ENCODE data around the gene WTAP. TPM values are rescaled to one million over a fixed set of nuclear protein-coding genes. Genes with fewer than 3 reads are reported as not detected.
"Not testable (repeated sequence)": the region's sequence is repeated elsewhere in the genome, so short reads cannot be mapped to it uniquely, and the experiment has no call there.

WTAP gene
- total and polyA plus RNA-seq, 5 donors from 2014 or later: 145 to 177 (median 150) TPM

GRCh38 chr6:159732550-159732949 lies 5.2 kb downstream of the WTAP start:
- H3K9me3 ChIP-seq (ENCODE audit: control insufficient read depth in 2 of 2, low read length in 2 of 2); ATAC-seq (ENCODE audit: low read depth in 2 of 2); DNase-seq; H3K36me3 ChIP-seq (ENCODE audit: control insufficient read depth, insufficient read depth, low read length); H3K36me3 Mint-ChIP-seq; H3K27me3 ChIP-seq (ENCODE audit: control insufficient read depth, insufficient read depth, low read length); H3K27me3 Mint-ChIP-seq; H3K9me3 Mint-ChIP-seq: not testable (repeated sequence)
- Histone ChIP-seq H3K4me1 (ENCODE audit: control insufficient read depth, insufficient read depth, low read length, poor library complexity, severe bottlenecking) (peaks cover 80% of the 10 kb centered on the region), H3K4me3 (ENCODE audit: low read depth, low read length) (peak overlapping the region; percentile 26), H3K27ac (ENCODE audit: insufficient read depth, low read length, poor library complexity, severe bottlenecking) (peak overlapping the region; percentile 33)
- Mint-ChIP-seq H3K4me1 (peaks cover 28 to 83% (median 40%) of the 10 kb centered on the region in 4 donors), H3K27ac (peak overlapping the region; percentile 44 to 75 (median 56)), H3K4me3 (peak overlapping the region in 3 of 4 donors; percentile 9 to 82 (median 52))

GRCh38 chr6:159733395-159733794 lies 6.1 kb downstream of the WTAP start:
- not testable (repeated sequence) for H3K9me3 Mint-ChIP-seq; H3K27me3 Mint-ChIP-seq; H3K36me3 Mint-ChIP-seq; H3K27me3 ChIP-seq (ENCODE audit: control insufficient read depth, insufficient read depth, low read length); DNase-seq; H3K4me3 ChIP-seq (ENCODE audit: low read depth, low read length); H3K9me3 ChIP-seq (ENCODE audit: control insufficient read depth in 2 of 2, low read length in 2 of 2); ATAC-seq (ENCODE audit: low read depth in 2 of 2)
- Mint-ChIP-seq H3K4me3 (peak overlapping the region in 1 of 4 donors; percentile 47), H3K4me1 (peaks cover 31 to 90% (median 46%) of the 10 kb centered on the region in 4 donors), H3K27ac (peak overlapping the region in 2 of 3 donors; percentile 4 to 31)
- Histone ChIP-seq H3K36me3 (ENCODE audit: control insufficient read depth, insufficient read depth, low read length) (peaks cover 15% of the 10 kb centered on the region), H3K27ac (ENCODE audit: insufficient read depth, low read length, poor library complexity, severe bottlenecking) (peak overlapping the region; percentile 33), H3K4me1 (ENCODE audit: control insufficient read depth, insufficient read depth, low read length, poor library complexity, severe bottlenecking) (peaks cover 85% of the 10 kb centered on the region)

- H3K27ac ChIP-seq (ENCODE audit: insufficient read depth, low read length, poor library complexity, severe bottlenecking): peak overlapping the region; percentile 14
- no peaks in the 10 kb centered on the region for H3K27me3 ChIP-seq (ENCODE audit: control insufficient read depth, insufficient read depth, low read length)
- Mint-ChIP-seq H3K27me3 (no peaks in the 10 kb centered on the region), H3K9me3 (no peaks in the 10 kb centered on the region), H3K4me3 (no peak overlapping the region), H3K36me3 (peaks cover 12% of the 10 kb centered on the region), H3K4me1 (peaks cover 28 to 72% (median 33%) of the 10 kb centered on the region in 4 donors), H3K27ac (no peak overlapping the region)
- no peak for ATAC-seq (ENCODE audit: low read depth in 2 of 2)
- no peak for DNase-seq
- H3K9me3 ChIP-seq (ENCODE audit: control insufficient read depth in 2 of 2, low read length in 2 of 2): no peaks in the 10 kb centered on the region
- H3K4me3 ChIP-seq (ENCODE audit: low read depth, low read length): peak overlapping the region; percentile 10
- peaks cover 46% of the 10 kb centered on the region for H3K36me3 ChIP-seq (ENCODE audit: control insufficient read depth, insufficient read depth, low read length)
- H3K4me1 ChIP-seq (ENCODE audit: control insufficient read depth, insufficient read depth, low read length, poor library complexity, severe bottlenecking): peaks cover 51% of the 10 kb centered on the region
Observed at GRCh38 chr6:159736908-159737307, 9.6 kb downstream of the WTAP start.

- Mint-ChIP-seq H3K27ac (no peak overlapping the region), H3K36me3 (peaks cover 27% of the 10 kb centered on the region)
- H3K36me3 ChIP-seq (ENCODE audit: control insufficient read depth, insufficient read depth, low read length): peaks cover 70% of the 10 kb centered on the region
Observed at GRCh38 chr6:159739341-159739740, 12.0 kb downstream of the WTAP start.

GRCh38 chr6:159742165-159742564 lies 14.9 kb downstream of the WTAP start:
- Mint-ChIP-seq H3K4me3 (no peak overlapping the region), H3K27me3 (no peaks in the 10 kb centered on the region), H3K36me3 (peaks cover 44% of the 10 kb centered on the region), H3K9me3 (no peaks in the 10 kb centered on the region), H3K27ac (no peak overlapping the region), H3K4me1 (peaks cover 30 to 49% (median 38%) of the 10 kb centered on the region in 4 donors)
- H3K4me3 ChIP-seq (ENCODE audit: low read depth, low read length): no peak overlapping the region
- H3K36me3 ChIP-seq (ENCODE audit: control insufficient read depth, insufficient read depth, low read length): peaks cover 94% of the 10 kb centered on the region
- H3K27ac ChIP-seq (ENCODE audit: insufficient read depth, low read length, poor library complexity, severe bottlenecking): no peak overlapping the region
- H3K9me3 ChIP-seq (ENCODE audit: control insufficient read depth in 2 of 2, low read length in 2 of 2): no peaks in the 10 kb centered on the region
- ATAC-seq (ENCODE audit: low read depth in 2 of 2): no peak
- H3K4me1 ChIP-seq (ENCODE audit: control insufficient read depth, insufficient read depth, low read length, poor library complexity, severe bottlenecking): peaks cover 7% of the 10 kb centered on the region
- no peaks in the 10 kb centered on the region for H3K27me3 ChIP-seq (ENCODE audit: control insufficient read depth, insufficient read depth, low read length)
- no peak for DNase-seq

More at GRCh38 chr6:159739341-159739740, 12.0 kb downstream of the WTAP start:
- Histone ChIP-seq H3K4me3 (ENCODE audit: low read depth, low read length) (no peak overlapping the region), H3K27me3 (ENCODE audit: control insufficient read depth, insufficient read depth, low read length) (no peaks in the 10 kb centered on the region), H3K9me3 (ENCODE audit: control insufficient read depth in 2 of 2, low read length in 2 of 2) (no peaks in the 10 kb centered on the region), H3K4me1 (ENCODE audit: control insufficient read depth, insufficient read depth, low read length, poor library complexity, severe bottlenecking) (peaks cover 27% of the 10 kb centered on the region), H3K27ac (ENCODE audit: insufficient read depth, low read length, poor library complexity, severe bottlenecking) (peak overlapping the region; percentile 34)
- no peaks in the 10 kb centered on the region for H3K27me3 Mint-ChIP-seq
- peaks cover 22 to 55% (median 30%) of the 10 kb centered on the region in 4 donors for H3K4me1 Mint-ChIP-seq
- no peak overlapping the region for H3K4me3 Mint-ChIP-seq
- H3K9me3 Mint-ChIP-seq: no peaks in the 10 kb centered on the region
- ATAC-seq (ENCODE audit: low read depth in 2 of 2) (no peak), DNase-seq (no peak)

GRCh38 chr6:159745081-159745480 lies 17.8 kb downstream of the WTAP start:
- Mint-ChIP-seq H3K27me3 (no peaks in the 10 kb centered on the region), H3K36me3 (peaks cover 58% of the 10 kb centered on the region), H3K9me3 (no peaks in the 10 kb centered on the region), H3K27ac (peak overlapping the region in 1 of 3 donors; percentile 76), H3K4me3 (no peak overlapping the region), H3K4me1 (peaks cover 14 to 35% (median 30%) of the 10 kb centered on the region in 4 donors)
- ATAC-seq (ENCODE audit: low read depth in 2 of 2) (no peak), DNase-seq (no peak)
- Histone ChIP-seq H3K9me3 (ENCODE audit: control insufficient read depth in 2 of 2, low read length in 2 of 2) (no peaks in the 10 kb centered on the region), H3K27me3 (ENCODE audit: control insufficient read depth, insufficient read depth, low read length) (no peaks in the 10 kb centered on the region), H3K4me3 (ENCODE audit: low read depth, low read length) (no peak overlapping the region), H3K36me3 (ENCODE audit: control insufficient read depth, insufficient read depth, low read length) (peaks cover 97% of the 10 kb centered on the region), H3K27ac (ENCODE audit: insufficient read depth, low read length, poor library complexity, severe bottlenecking) (no peak overlapping the region), H3K4me1 (ENCODE audit: control insufficient read depth, insufficient read depth, low read length, poor library complexity, severe bottlenecking) (no peaks in the 10 kb centered on the region)

GRCh38 chr6:159746759-159747158 lies 19.5 kb downstream of the WTAP start:
- peaks cover 49% of the 10 kb centered on the region for H3K36me3 Mint-ChIP-seq
- Histone ChIP-seq H3K27me3 (ENCODE audit: control insufficient read depth, insufficient read depth, low read length) (no peaks in the 10 kb centered on the region), H3K4me3 (ENCODE audit: low read depth, low read length) (no peak overlapping the region), H3K4me1 (ENCODE audit: control insufficient read depth, insufficient read depth, low read length, poor library complexity, severe bottlenecking) (no peaks in the 10 kb centered on the region), H3K36me3 (ENCODE audit: control insufficient read depth, insufficient read depth, low read length) (peaks cover 98% of the 10 kb centered on the region), H3K27ac (ENCODE audit: insufficient read depth, low read length, poor library complexity, severe bottlenecking) (no peak overlapping the region), H3K9me3 (ENCODE audit: control insufficient read depth in 2 of 2, low read length in 2 of 2) (no peaks in the 10 kb centered on the region)
- no peaks in the 10 kb centered on the region for H3K27me3 Mint-ChIP-seq
- H3K4me1 Mint-ChIP-seq: peaks cover 14 to 24% (median 23%) of the 10 kb centered on the region in 4 donors
- DNase-seq (no peak), ATAC-seq (ENCODE audit: low read depth in 2 of 2) (no peak)
- no peaks in the 10 kb centered on the region for H3K9me3 Mint-ChIP-seq
- H3K27ac Mint-ChIP-seq: no peak overlapping the region
- H3K4me3 Mint-ChIP-seq: no peak overlapping the region

- H3K9me3 Mint-ChIP-seq; H3K27me3 ChIP-seq (ENCODE audit: control insufficient read depth, insufficient read depth, low read length); H3K27me3 Mint-ChIP-seq; H3K4me3 ChIP-seq (ENCODE audit: low read depth, low read length); DNase-seq; H3K4me1 ChIP-seq (ENCODE audit: control insufficient read depth, insufficient read depth, low read length, poor library complexity, severe bottlenecking); ATAC-seq (ENCODE audit: low read depth in 2 of 2); H3K4me3 Mint-ChIP-seq; H3K9me3 ChIP-seq (ENCODE audit: control insufficient read depth in 2 of 2, low read length in 2 of 2); H3K27ac ChIP-seq (ENCODE audit: insufficient read depth, low read length, poor library complexity, severe bottlenecking): not testable (repeated sequence)
- peaks cover 14 to 25% (median 23%) of the 10 kb centered on the region in 4 donors for H3K4me1 Mint-ChIP-seq
- H3K36me3 Mint-ChIP-seq: peaks cover 47% of the 10 kb centered on the region
- peaks cover 98% of the 10 kb centered on the region for H3K36me3 ChIP-seq (ENCODE audit: control insufficient read depth, insufficient read depth, low read length)
- H3K27ac Mint-ChIP-seq: peak overlapping the region in 1 of 3 donors; percentile 26
Observed at GRCh38 chr6:159748127-159748526, 20.8 kb downstream of the WTAP start.

Data from CD4-positive, CD25-positive, alpha-beta regulatory T cell (primary cell).